ENCODE measurements around the gene DNAJC27. TPM values are rescaled to one million over a fixed set of nuclear protein-coding genes. Genes with fewer than 3 reads are reported as not detected.

Gene DNAJC27
- total and polyA plus RNA-seq, 4 donors, result 1.7 to 13.9 (median 4.6) TPM

DNA sequence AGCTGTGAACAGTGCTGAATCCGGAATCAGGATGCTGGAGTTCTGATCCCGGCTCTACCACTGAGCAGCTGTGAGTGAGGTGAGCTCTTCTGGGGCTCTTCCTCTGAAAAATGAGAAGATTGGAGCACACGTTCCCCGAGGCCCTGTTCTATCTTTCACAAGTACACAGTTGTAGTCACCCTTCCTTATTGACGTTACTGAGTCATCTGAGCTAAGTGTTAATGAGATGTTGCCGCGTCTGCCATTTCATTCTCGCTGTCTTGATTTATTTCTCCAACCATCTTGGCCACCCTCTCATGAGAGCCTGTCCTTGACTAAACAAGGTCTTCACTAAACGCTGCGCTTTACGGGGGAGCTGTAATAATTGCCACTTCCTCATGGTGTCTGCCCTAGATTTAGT, 38.2 kb upstream of the DNAJC27 start:
- Histone ChIP-seq H3K4me3 (no peak overlapping the region), H3K4me1 (ENCODE audit: control insufficient read depth in 5 of 5, insufficient read depth in 5 of 5, low read length in 5 of 5) (no peaks in the 10 kb centered on the region), H3K27me3 (ENCODE audit: control insufficient read depth in 3 of 3, insufficient read depth in 3 of 3, low read length in 2 of 3) (no peaks in the 10 kb centered on the region), H3K9me3 (ENCODE audit: control insufficient read depth in 4 of 4, insufficient read depth in 3 of 4, low read length in 3 of 4) (no peaks in the 10 kb centered on the region), H3K36me3 (ENCODE audit: control insufficient read depth in 4 of 4, insufficient read depth in 4 of 4, low read length in 4 of 4) (no peaks in the 10 kb centered on the region), H3K27ac (ENCODE audit: low read depth in 1 of 2, low read length in 1 of 2) (no peak overlapping the region), H3K9ac (ENCODE audit: insufficient read depth in 1 of 2, low read length in 2 of 2) (no peak overlapping the region)
- no peak for DNase-seq
- TF ChIP-seq, protein P1, sequence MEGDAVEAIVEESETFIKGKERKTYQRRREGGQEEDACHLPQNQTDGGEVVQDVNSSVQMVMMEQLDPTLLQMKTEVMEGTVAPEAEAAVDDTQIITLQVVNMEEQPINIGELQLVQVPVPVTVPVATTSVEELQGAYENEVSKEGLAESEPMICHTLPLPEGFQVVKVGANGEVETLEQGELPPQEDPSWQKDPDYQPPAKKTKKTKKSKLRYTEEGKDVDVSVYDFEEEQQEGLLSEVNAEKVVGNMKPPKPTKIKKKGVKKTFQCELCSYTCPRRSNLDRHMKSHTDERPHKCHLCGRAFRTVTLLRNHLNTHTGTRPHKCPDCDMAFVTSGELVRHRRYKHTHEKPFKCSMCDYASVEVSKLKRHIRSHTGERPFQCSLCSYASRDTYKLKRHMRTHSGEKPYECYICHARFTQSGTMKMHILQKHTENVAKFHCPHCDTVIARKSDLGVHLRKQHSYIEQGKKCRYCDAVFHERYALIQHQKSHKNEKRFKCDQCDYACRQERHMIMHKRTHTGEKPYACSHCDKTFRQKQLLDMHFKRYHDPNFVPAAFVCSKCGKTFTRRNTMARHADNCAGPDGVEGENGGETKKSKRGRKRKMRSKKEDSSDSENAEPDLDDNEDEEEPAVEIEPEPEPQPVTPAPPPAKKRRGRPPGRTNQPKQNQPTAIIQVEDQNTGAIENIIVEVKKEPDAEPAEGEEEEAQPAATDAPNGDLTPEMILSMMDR (IDR thresholded peaks at IDR 0.05; ENCODE audit: control extremely low read depth, extremely low read depth), result no peak
- ATAC-seq (ENCODE audit: insufficient read depth, low FRiP score), result no peak
- 56 to 68% methylated on average over 11 of the region's 11 CpGs for WGBS, 2 donors

DNA sequence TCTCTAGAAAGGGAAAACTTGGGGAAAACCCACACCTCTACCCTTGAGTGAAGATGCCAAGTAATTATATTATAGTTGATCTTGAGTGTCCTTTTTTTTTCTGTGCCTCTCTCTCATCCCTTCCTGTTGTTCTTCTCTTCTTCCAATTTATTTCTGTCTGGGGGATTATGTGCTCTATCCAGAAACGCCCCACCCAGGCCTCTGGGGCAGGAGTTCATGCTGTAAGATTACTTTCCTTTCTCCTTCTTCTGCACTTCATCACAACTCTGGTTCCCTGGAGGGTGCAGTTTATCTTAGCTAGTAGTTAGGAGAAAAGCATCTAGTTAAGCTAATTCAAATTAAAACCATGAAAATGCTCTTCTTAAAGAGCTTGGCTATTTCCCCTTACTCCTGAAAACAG, 30.3 kb upstream of the DNAJC27 start:
- 89% methylated on average over 1 of the region's 1 CpG for WGBS, 2 donors
- TF ChIP-seq, protein P1 (IDR thresholded peaks at IDR 0.05; ENCODE audit: control extremely low read depth, extremely low read depth), result no peak

DNA sequence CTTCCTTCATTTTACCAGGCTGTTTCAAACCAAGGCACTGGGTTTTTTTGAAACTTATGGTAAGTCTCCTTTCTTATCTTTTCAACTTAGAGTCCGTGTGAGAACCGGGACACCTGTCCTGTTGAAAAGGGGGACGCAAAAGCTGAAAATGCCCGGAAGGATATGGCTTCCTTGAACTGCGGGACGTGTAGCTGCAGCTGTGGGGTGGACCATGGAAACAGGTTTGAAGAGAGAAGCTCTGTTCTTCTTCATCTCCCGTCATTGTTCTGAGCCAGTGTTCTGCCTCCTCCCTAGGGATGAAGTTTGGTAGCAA, 29.5 kb upstream of the DNAJC27 start:
- H3K27ac ChIP-seq (ENCODE audit: low read depth in 1 of 2, low read length in 1 of 2), result no peak overlapping the region
- H3K4me3 ChIP-seq, result no peak overlapping the region
- H3K9ac ChIP-seq (ENCODE audit: insufficient read depth in 1 of 2, low read length in 2 of 2), result no peak overlapping the region
- no peak for DNase-seq
- no peak for ATAC-seq (ENCODE audit: insufficient read depth, low FRiP score)
- H3K27me3 ChIP-seq (ENCODE audit: control insufficient read depth in 3 of 3, insufficient read depth in 3 of 3, low read length in 2 of 3), result no peaks in the 10 kb centered on the region
- 70 to 80% methylated on average over 7 of the region's 7 CpGs for WGBS, 2 donors
- TF ChIP-seq, protein P1 (IDR thresholded peaks at IDR 0.05; ENCODE audit: control extremely low read depth, extremely low read depth), result no peak
- no peaks in the 10 kb centered on the region for H3K9me3 ChIP-seq (ENCODE audit: control insufficient read depth in 4 of 4, insufficient read depth in 3 of 4, low read length in 3 of 4)
- no peaks in the 10 kb centered on the region for H3K36me3 ChIP-seq (ENCODE audit: control insufficient read depth in 4 of 4, insufficient read depth in 4 of 4, low read length in 4 of 4)
- no peaks in the 10 kb centered on the region for H3K4me1 ChIP-seq (ENCODE audit: control insufficient read depth in 5 of 5, insufficient read depth in 5 of 5, low read length in 5 of 5)

More for the DNA sequence above, 30.3 kb upstream of the DNAJC27 start:
- no peak overlapping the region for H3K9ac ChIP-seq (ENCODE audit: insufficient read depth in 1 of 2, low read length in 2 of 2)
- DNase-seq (no peak), ATAC-seq (ENCODE audit: insufficient read depth, low FRiP score) (no peak)
- H3K27ac ChIP-seq (ENCODE audit: low read depth in 1 of 2, low read length in 1 of 2), result no peak overlapping the region
- H3K4me1 ChIP-seq (ENCODE audit: control insufficient read depth in 5 of 5, insufficient read depth in 5 of 5, low read length in 5 of 5), result no peaks in the 10 kb centered on the region
- no peak overlapping the region for H3K4me3 ChIP-seq
- H3K27me3 ChIP-seq (ENCODE audit: control insufficient read depth in 3 of 3, insufficient read depth in 3 of 3, low read length in 2 of 3), result no peaks in the 10 kb centered on the region
- no peaks in the 10 kb centered on the region for H3K9me3 ChIP-seq (ENCODE audit: control insufficient read depth in 4 of 4, insufficient read depth in 3 of 4, low read length in 3 of 4)
- H3K36me3 ChIP-seq (ENCODE audit: control insufficient read depth in 4 of 4, insufficient read depth in 4 of 4, low read length in 4 of 4), result no peaks in the 10 kb centered on the region

Measured in lung (tissue), 12 donors.